Epidermal melanocyte (primary cell): ENCODE data around the gene MRPL43.
"Not testable (repeated sequence)": the region's sequence is repeated elsewhere in the genome, so short reads cannot be mapped to it uniquely, and the experiment has no call there.

Experiments
- DNase-seq: peaks from one replicate; pipeline ENCODE4 v3.0.0; 2011; ENCODE audit warnings: low spot score; ENCODE audit not compliant: insufficient read length

MRPL43 gene

GRCh38 chr10:100983868-100984671 lies 3.2 kb downstream of the MRPL43 start:
- no peak for DNase-seq

GRCh38 chr10:100982916-100983830 lies 4.1 kb downstream of the MRPL43 start:
- no peak for DNase-seq

GRCh38 chr10:100981178-100981772 lies 6.0 kb downstream of the MRPL43 start:
- no peak for DNase-seq

- DNase-seq: no peak
Measured at GRCh38 chr10:100980711-100981110, 6.6 kb downstream of the MRPL43 start.

GRCh38 chr10:100980311-100980710 lies 7.0 kb downstream of the MRPL43 start:
- DNase-seq: no peak

- DNase-seq: no peak
Measured at GRCh38 chr10:100979791-100980272, 7.5 kb downstream of the MRPL43 start.

GRCh38 chr10:100978901-100979195 lies 8.4 kb downstream of the MRPL43 start:
- DNase-seq: no peak

- no peak for DNase-seq
Measured at GRCh38 chr10:100978121-100978900, 9.0 kb downstream of the MRPL43 start.

GRCh38 chr10:100977436-100977835 lies 9.9 kb downstream of the MRPL43 start:
- DNase-seq: no peak

- DNase-seq: no peak
Measured at GRCh38 chr10:100976906-100977305, 10.4 kb downstream of the MRPL43 start.

GRCh38 chr10:100975397-100975796 lies 11.9 kb downstream of the MRPL43 start:
- DNase-seq: not testable (repeated sequence)

GRCh38 chr10:100972904-100973535 lies 14.3 kb downstream of the MRPL43 start:
- no peak for DNase-seq

GRCh38 chr10:100972115-100972903 lies 15.0 kb downstream of the MRPL43 start:
- no peak for DNase-seq

- no peak for DNase-seq
Measured at GRCh38 chr10:100970914-100971811, 16.1 kb downstream of the MRPL43 start.

- no peak for DNase-seq
Measured at GRCh38 chr10:100970076-100970913, 17.0 kb downstream of the MRPL43 start.

GRCh38 chr10:100969187-100970075 lies 17.9 kb downstream of the MRPL43 start, which contains the start of gene SEMA4G:
SEMA4G (plus strand) TSS chr10:100969504; CDS start chr10:100972913, 3,409 bp downstream.
- peak; percentile 65 for DNase-seq

GRCh38 chr10:100968863-100969186 lies 18.5 kb downstream of the MRPL43 start:
- no peak for DNase-seq
